Stromal cell of bone marrow (primary cell): ENCODE data around the gene DLEC1.
"Not testable (repeated sequence)": the region's sequence is repeated elsewhere in the genome, so short reads cannot be mapped to it uniquely, and the experiment has no call there.

Source experiments
- DNase-seq: peaks from one replicate; pipeline ENCODE4 v3.0.0-alpha.2; 2012; ENCODE audit warnings: low read depth

The DLEC1 gene

GRCh38 chr3:38084334-38085310 lies 45.6 kb downstream of the DLEC1 start:
- DNase-seq = peak; percentile 5

- no peak for DNase-seq
Observed at GRCh38 chr3:38085311-38085942, 46.4 kb downstream of the DLEC1 start.

GRCh38 chr3:38085943-38086324 lies 46.9 kb downstream of the DLEC1 start:
- DNase-seq = no peak

- DNase-seq = no peak
Observed at GRCh38 chr3:38086496-38086895, 47.5 kb downstream of the DLEC1 start.

GRCh38 chr3:38087278-38087677 lies 48.3 kb downstream of the DLEC1 start:
- DNase-seq = not testable (repeated sequence)

- no peak for DNase-seq
Observed at GRCh38 chr3:38088126-38089078, 49.4 kb downstream of the DLEC1 start.

- no peak for DNase-seq
Observed at GRCh38 chr3:38089163-38089562, 50.2 kb downstream of the DLEC1 start.

- no peak for DNase-seq
Observed at GRCh38 chr3:38090453-38090852, 51.4 kb downstream of the DLEC1 start.

GRCh38 chr3:38094999-38095398 lies 56.0 kb downstream of the DLEC1 start:
- DNase-seq = no peak

- no peak for DNase-seq
Observed at GRCh38 chr3:38095669-38096483, 56.9 kb downstream of the DLEC1 start.

GRCh38 chr3:38097446-38098375 lies 58.7 kb downstream of the DLEC1 start:
- DNase-seq = no peak

GRCh38 chr3:38098376-38098723 lies 59.3 kb downstream of the DLEC1 start:
- no peak for DNase-seq

- DNase-seq = no peak
Observed at GRCh38 chr3:38099518-38099917, 60.5 kb downstream of the DLEC1 start.

GRCh38 chr3:38100498-38100897 lies 61.5 kb downstream of the DLEC1 start:
- no peak for DNase-seq

- no peak for DNase-seq
Observed at GRCh38 chr3:38101811-38102443, 62.9 kb downstream of the DLEC1 start.

GRCh38 chr3:38102444-38102814 lies 63.4 kb downstream of the DLEC1 start:
- no peak for DNase-seq

GRCh38 chr3:38105525-38105924 lies 66.5 kb downstream of the DLEC1 start:
- no peak for DNase-seq

GRCh38 chr3:38107911-38108648 lies 69.1 kb downstream of the DLEC1 start:
- DNase-seq = no peak
